DMS53 (cell line): Measurements from ENCODE around the gene RASAL2.
A peak's percentile ranks its signal among the peaks of the same experiment; 100 is the strongest.
"Not testable (repeated sequence)": the region's sequence is repeated elsewhere in the genome, so short reads cannot be mapped to it uniquely, and the experiment has no call there.

ENCODE experiments used
- DNase-seq: peaks from one replicate; lab custom pipeline; 2025; lab: John Stamatoyannopoulos, UW

RASAL2 gene

GRCh38 chr1:178345807-178346206 is 251.9 kb downstream of the RASAL2 start:
- no peak for DNase-seq

- no peak for DNase-seq
These were observed 255.9 kb downstream of the RASAL2 start for GRCh38 chr1:178349801-178350200.

GRCh38 chr1:178351911-178352310 is 258.0 kb downstream of the RASAL2 start:
- not testable (repeated sequence) for DNase-seq

GRCh38 chr1:178352790-178353416 is 259.0 kb downstream of the RASAL2 start:
- DNase-seq = no peak

- no peak for DNase-seq
These were observed 259.6 kb downstream of the RASAL2 start for GRCh38 chr1:178353524-178353923.

- DNase-seq = no peak
These were observed 260.9 kb downstream of the RASAL2 start for GRCh38 chr1:178354816-178355215.

- no peak for DNase-seq
These were observed 262.4 kb downstream of the RASAL2 start for GRCh38 chr1:178356299-178356698.

- no peak for DNase-seq
These were observed 264.6 kb downstream of the RASAL2 start for GRCh38 chr1:178358456-178358855.

GRCh38 chr1:178360421-178360820 is 266.5 kb downstream of the RASAL2 start:
- DNase-seq = no peak

- DNase-seq = peak; percentile 32
These were observed 267.9 kb downstream of the RASAL2 start for GRCh38 chr1:178361847-178362246.

GRCh38 chr1:178362747-178363146 is 268.8 kb downstream of the RASAL2 start:
- DNase-seq = no peak

- DNase-seq = no peak
These were observed 270.9 kb downstream of the RASAL2 start for GRCh38 chr1:178364782-178365181.

- no peak for DNase-seq
These were observed 273.2 kb downstream of the RASAL2 start for GRCh38 chr1:178367151-178367550.

- no peak for DNase-seq
These were observed 274.3 kb downstream of the RASAL2 start for GRCh38 chr1:178368208-178368607.

GRCh38 chr1:178371235-178371634 is 277.3 kb downstream of the RASAL2 start:
- no peak for DNase-seq

- DNase-seq = no peak
These were observed 278.1 kb downstream of the RASAL2 start for GRCh38 chr1:178371933-178372388.

GRCh38 chr1:178374016-178374415 is 280.1 kb downstream of the RASAL2 start:
- DNase-seq = no peak

GRCh38 chr1:178376008-178376407 is 282.1 kb downstream of the RASAL2 start:
- no peak for DNase-seq

GRCh38 chr1:178379807-178380206 is 285.9 kb downstream of the RASAL2 start:
- DNase-seq = no peak

- peak; percentile 22 for DNase-seq
These were observed 288.5 kb downstream of the RASAL2 start for GRCh38 chr1:178382372-178382771.

- DNase-seq = no peak
These were observed 291.8 kb downstream of the RASAL2 start for GRCh38 chr1:178385662-178386061.

GRCh38 chr1:178388418-178389145 is 294.7 kb downstream of the RASAL2 start:
- DNase-seq = no peak

- DNase-seq = no peak
These were observed 295.5 kb downstream of the RASAL2 start for GRCh38 chr1:178389441-178389840.

GRCh38 chr1:178390280-178390679 is 296.4 kb downstream of the RASAL2 start:
- not testable (repeated sequence) for DNase-seq
